IPS-15b (cell line): ENCODE data around the gene MDFIC.

Source experiments
- H3K27me3 ChIP-seq: one replicate; pipeline ENCODE4 v1.6.1; 2013; ENCODE audit warnings: low read length; ENCODE audit not compliant: control insufficient read depth, insufficient read depth
- H3K36me3 ChIP-seq: one replicate; pipeline ENCODE4 v1.6.1; 2013; ENCODE audit warnings: low read length; ENCODE audit not compliant: control insufficient read depth, insufficient read depth
- H3K4me1 ChIP-seq: one replicate; pipeline ENCODE4 v1.6.1; 2013; ENCODE audit warnings: mild to moderate bottlenecking, low read length; ENCODE audit not compliant: control insufficient read depth, insufficient read depth
- H3K4me3 ChIP-seq: one replicate; pipeline ENCODE4 v1.5.1; 2013; ENCODE audit warnings: low read depth, low read length
- H3K9ac ChIP-seq: one replicate; pipeline ENCODE4 v1.6.1; 2013; ENCODE audit warnings: low read depth, mild to moderate bottlenecking, low read length
- H3K9me3 ChIP-seq: one replicate; pipeline ENCODE4 v1.6.1; 2013; ENCODE audit warnings: mild to moderate bottlenecking, low read length; ENCODE audit not compliant: control insufficient read depth, insufficient read depth

The MDFIC gene

DNA sequence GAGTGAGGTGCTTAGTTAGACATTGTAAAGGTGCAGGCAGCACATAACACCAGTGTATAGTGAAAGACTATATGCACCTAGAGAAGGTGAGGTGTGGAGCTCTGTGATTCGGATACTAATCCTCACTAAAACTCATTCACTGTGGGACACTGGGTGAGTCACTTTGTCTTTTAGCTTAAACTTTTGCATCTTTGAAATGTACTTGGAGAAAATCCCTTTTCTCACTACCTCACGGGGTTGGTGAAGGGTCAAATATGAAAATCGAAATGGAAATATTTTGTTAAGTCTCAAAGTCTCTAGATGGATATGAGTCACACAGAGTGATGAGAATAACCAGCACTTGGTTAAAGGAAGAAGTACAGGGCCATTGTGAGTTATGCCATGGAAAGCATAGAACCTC lies 38.0 kb downstream of the MDFIC start:
- H3K9me3 ChIP-seq: no peaks in the 10 kb centered on the region
- peaks cover 4% of the 10 kb centered on the region for H3K4me1 ChIP-seq
- no peak overlapping the region for H3K4me3 ChIP-seq
- H3K27me3 ChIP-seq: no peaks in the 10 kb centered on the region
- no peaks in the 10 kb centered on the region for H3K36me3 ChIP-seq
- H3K9ac ChIP-seq: no peak overlapping the region

- no peak overlapping the region for H3K9ac ChIP-seq
- H3K36me3 ChIP-seq: no peaks in the 10 kb centered on the region
- no peaks in the 10 kb centered on the region for H3K9me3 ChIP-seq
- no peaks in the 10 kb centered on the region for H3K27me3 ChIP-seq
- no peaks in the 10 kb centered on the region for H3K4me1 ChIP-seq
- no peak overlapping the region for H3K4me3 ChIP-seq
Measured at GRCh38 chr7:114962441-114962840, 40.5 kb downstream of the MDFIC start.

DNA sequence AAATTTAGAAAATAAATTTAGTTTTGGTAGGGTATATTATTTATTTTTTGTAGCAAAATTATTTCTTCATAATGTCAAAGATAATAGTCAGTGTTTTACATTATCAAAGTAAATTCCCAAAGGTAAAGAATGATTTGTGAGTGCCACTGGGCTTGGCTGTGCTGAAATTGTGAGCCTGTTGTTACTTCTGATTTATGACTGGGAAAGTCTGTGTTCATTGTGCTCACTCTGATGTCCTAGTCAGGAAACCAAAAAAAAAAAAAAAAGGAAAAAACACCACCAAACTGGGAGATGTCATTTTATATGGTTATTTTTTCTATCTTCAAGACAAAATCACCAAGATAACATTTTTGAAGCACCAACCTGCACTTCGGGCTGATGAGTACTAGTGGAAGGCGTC lies 44.3 kb downstream of the MDFIC start:
- no peaks in the 10 kb centered on the region for H3K9me3 ChIP-seq
- no peaks in the 10 kb centered on the region for H3K27me3 ChIP-seq
- H3K4me3 ChIP-seq: no peak overlapping the region
- H3K36me3 ChIP-seq: no peaks in the 10 kb centered on the region
- peaks cover under 1% of the 10 kb centered on the region for H3K4me1 ChIP-seq
- no peak overlapping the region for H3K9ac ChIP-seq

- no peaks in the 10 kb centered on the region for H3K36me3 ChIP-seq
Measured at GRCh38 chr7:114969096-114969495, 47.2 kb downstream of the MDFIC start.

GRCh38 chr7:114970308-114970707 lies 48.4 kb downstream of the MDFIC start:
- no peak overlapping the region for H3K9ac ChIP-seq
- H3K27me3 ChIP-seq: no peaks in the 10 kb centered on the region
- H3K36me3 ChIP-seq: no peaks in the 10 kb centered on the region
- H3K4me3 ChIP-seq: no peak overlapping the region
- H3K9me3 ChIP-seq: no peaks in the 10 kb centered on the region
- H3K4me1 ChIP-seq: peaks cover 6% of the 10 kb centered on the region

More at GRCh38 chr7:114969096-114969495, 47.2 kb downstream of the MDFIC start:
- Histone ChIP-seq H3K9ac (no peak overlapping the region), H3K9me3 (no peaks in the 10 kb centered on the region), H3K4me3 (no peak overlapping the region), H3K4me1 (peaks cover 6% of the 10 kb centered on the region), H3K27me3 (no peaks in the 10 kb centered on the region)

GRCh38 chr7:114970732-114971131 lies 48.8 kb downstream of the MDFIC start:
- Histone ChIP-seq H3K27me3 (no peaks in the 10 kb centered on the region), H3K9me3 (no peaks in the 10 kb centered on the region), H3K4me1 (peaks cover 6% of the 10 kb centered on the region), H3K4me3 (no peak overlapping the region), H3K36me3 (no peaks in the 10 kb centered on the region), H3K9ac (no peak overlapping the region)

GRCh38 chr7:114972567-114972966 lies 50.7 kb downstream of the MDFIC start:
- no peaks in the 10 kb centered on the region for H3K27me3 ChIP-seq
- H3K4me1 ChIP-seq: peaks cover 6% of the 10 kb centered on the region
- H3K9ac ChIP-seq: no peak overlapping the region
- no peaks in the 10 kb centered on the region for H3K9me3 ChIP-seq
- H3K4me3 ChIP-seq: no peak overlapping the region
- H3K36me3 ChIP-seq: no peaks in the 10 kb centered on the region

- Histone ChIP-seq H3K4me3 (no peak overlapping the region), H3K36me3 (no peaks in the 10 kb centered on the region), H3K9me3 (no peaks in the 10 kb centered on the region)
Measured at GRCh38 chr7:114973147-114973546, 51.3 kb downstream of the MDFIC start.

DNA sequence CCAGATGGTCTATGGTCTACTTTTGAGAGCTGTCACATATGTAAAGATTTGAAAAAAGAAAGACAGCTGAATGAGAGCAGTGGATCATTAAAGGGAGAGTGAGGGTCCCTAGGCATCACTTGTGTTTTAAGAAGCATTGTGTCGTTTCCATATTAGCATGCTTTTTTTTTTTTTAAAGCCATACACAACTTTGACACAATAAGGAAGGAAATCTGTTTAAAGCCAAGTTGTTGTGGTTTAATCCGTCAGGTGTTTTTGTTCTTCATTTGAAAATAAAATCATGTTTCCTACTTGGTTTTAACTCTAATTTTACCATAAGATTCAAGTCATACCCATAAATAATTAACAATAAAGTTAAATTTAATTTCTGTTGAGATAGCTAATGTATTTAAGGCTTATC lies 53.5 kb downstream of the MDFIC start:
- no peak overlapping the region for H3K9ac ChIP-seq
- no peaks in the 10 kb centered on the region for H3K9me3 ChIP-seq
- no peak overlapping the region for H3K4me3 ChIP-seq
- H3K27me3 ChIP-seq: no peaks in the 10 kb centered on the region
- H3K36me3 ChIP-seq: no peaks in the 10 kb centered on the region
- peaks cover 6% of the 10 kb centered on the region for H3K4me1 ChIP-seq

More at GRCh38 chr7:114973147-114973546, 51.3 kb downstream of the MDFIC start:
- no peaks in the 10 kb centered on the region for H3K27me3 ChIP-seq
- peaks cover 6% of the 10 kb centered on the region for H3K4me1 ChIP-seq
- no peak overlapping the region for H3K9ac ChIP-seq

DNA sequence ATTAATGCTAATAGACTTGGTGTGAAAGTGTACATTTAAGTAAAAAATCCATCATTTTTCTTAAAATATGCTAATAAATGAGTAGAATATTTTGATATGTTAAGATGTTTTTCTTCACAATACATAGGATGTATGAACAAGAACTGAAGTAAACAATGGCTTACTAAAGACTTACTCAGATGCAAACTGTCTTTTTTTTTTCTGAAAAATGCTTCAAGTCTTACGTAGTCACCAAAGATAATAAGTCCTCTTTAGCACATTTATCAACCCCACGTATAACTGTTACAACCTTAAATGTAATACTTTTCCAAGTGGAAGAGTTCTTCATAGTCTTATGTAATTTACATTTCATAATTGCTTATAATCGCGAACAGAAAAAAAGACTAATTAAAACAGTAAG lies 54.8 kb downstream of the MDFIC start:
- H3K9me3 ChIP-seq: no peaks in the 10 kb centered on the region
- H3K27me3 ChIP-seq: no peaks in the 10 kb centered on the region
- H3K36me3 ChIP-seq: no peaks in the 10 kb centered on the region
- H3K9ac ChIP-seq: no peak overlapping the region
- no peak overlapping the region for H3K4me3 ChIP-seq
- peaks cover 3% of the 10 kb centered on the region for H3K4me1 ChIP-seq

DNA sequence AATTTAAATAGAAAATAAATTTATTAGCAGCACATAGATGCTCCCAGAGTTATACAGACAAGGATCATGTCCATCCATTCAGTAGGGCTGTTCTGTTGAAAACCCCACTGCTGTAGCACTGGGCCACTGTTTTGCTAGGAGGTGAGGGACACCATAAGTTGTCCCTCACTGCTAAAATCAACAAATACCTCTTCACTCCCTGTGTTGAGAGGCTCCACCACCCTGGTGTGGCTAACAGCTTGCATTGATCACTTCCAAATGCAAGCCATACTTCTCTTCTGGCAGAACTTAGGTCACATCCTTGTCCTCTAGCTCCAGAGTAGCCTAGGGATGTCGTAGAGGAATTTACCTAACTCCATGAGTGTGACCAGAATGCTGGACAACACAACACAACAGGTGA lies 55.4 kb downstream of the MDFIC start:
- H3K9ac ChIP-seq: no peak overlapping the region
- H3K4me1 ChIP-seq: peaks cover 2% of the 10 kb centered on the region
- no peak overlapping the region for H3K4me3 ChIP-seq
- no peaks in the 10 kb centered on the region for H3K36me3 ChIP-seq
- H3K27me3 ChIP-seq: no peaks in the 10 kb centered on the region
- H3K9me3 ChIP-seq: no peaks in the 10 kb centered on the region

DNA sequence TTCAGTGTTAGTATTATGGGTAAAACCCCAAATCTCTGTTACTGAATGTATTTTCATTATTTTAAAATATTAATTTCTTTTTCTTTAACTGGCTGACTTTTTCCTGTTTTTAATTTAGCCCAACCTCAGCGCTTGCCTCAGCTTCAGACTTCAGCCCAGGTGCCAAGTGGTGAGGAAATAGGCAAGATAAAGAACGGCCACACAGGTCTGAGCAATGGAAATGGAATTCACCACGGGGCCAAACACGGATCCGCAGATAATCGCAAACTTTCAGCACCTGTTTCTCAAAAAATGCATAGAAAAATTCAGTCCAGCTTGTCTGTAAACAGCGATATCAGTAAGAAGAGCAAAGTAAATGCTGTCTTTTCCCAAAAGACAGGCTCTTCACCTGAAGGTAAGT lies 57.5 kb downstream of the MDFIC start:
- H3K9me3 ChIP-seq: no peaks in the 10 kb centered on the region
- no peak overlapping the region for H3K9ac ChIP-seq
- no peaks in the 10 kb centered on the region for H3K4me1 ChIP-seq
- H3K27me3 ChIP-seq: no peaks in the 10 kb centered on the region
- H3K36me3 ChIP-seq: no peaks in the 10 kb centered on the region
- H3K4me3 ChIP-seq: no peak overlapping the region
